Activated B cell treated with CpG ODN at 0.5 μM for 24 hours (primary cell): ENCODE results near the gene TPD52L2. TPM values are rescaled to one million over a fixed set of nuclear protein-coding genes. Genes with fewer than 3 reads are reported as not detected.

Experiments
- ATAC-seq: fragments of 200-7000 bp; cut with Tn5 transposase; one replicate; pipeline ENCODE4 v1.10.0; 2021; ENCODE audit warnings: low read depth, mild to moderate bottlenecking, moderate library complexity
- CTCF ChIA-PET: fragments of 350-600 bp; sonication (Branson Sonifier 250); formaldehyde crosslinking; loops from one replicate; lab custom pipeline; 2021; ENCODE audit warnings: antibody characterized with exemption; lab: Charles Lee
- POLR2A ChIA-PET: fragments of 350-600 bp; sonication (Branson Sonifier 250); formaldehyde crosslinking; loops from one replicate; lab custom pipeline; 2021; ENCODE audit warnings: antibody characterized with exemption; lab: Charles Lee
- DNase-seq: peaks from one replicate; pipeline ENCODE4 v3.0.0; 2022
- H3K27ac Mint-ChIP-seq: one replicate; pipeline ENCODE4 v1.8.0; 2020; ENCODE audit warnings: mixed read lengths
- H3K27me3 Mint-ChIP-seq: one replicate; pipeline ENCODE4 v1.8.0; 2021; ENCODE audit warnings: mixed read lengths
- H3K36me3 Mint-ChIP-seq: one replicate; pipeline ENCODE4 v1.8.0; 2021; ENCODE audit warnings: low read depth, mixed read lengths
- H3K4me1 Mint-ChIP-seq: one replicate; pipeline ENCODE4 v1.8.0; 2021; ENCODE audit warnings: mixed read lengths
- H3K4me3 Mint-ChIP-seq: one replicate; pipeline ENCODE4 v1.8.0; 2020; ENCODE audit warnings: mild to moderate bottlenecking, mixed read lengths
- H3K9me3 Mint-ChIP-seq: one replicate; pipeline ENCODE4 v1.8.0; 2020; ENCODE audit warnings: mixed read lengths
- CTCF ChIP-seq: fragments of 200-600 bp; IDR thresholded peaks from one replicate; pipeline ENCODE4 v1.8.0; 2022; ENCODE audit warnings: antibody characterized with exemption, mild to moderate bottlenecking
- intact Hi-C: fragments of 100-400 bp; cut with micrococcal nuclease; formaldehyde crosslinking; loops from one replicate; pipeline ENCODE4 v1.15.1; 2024
- total RNA-seq: library from RNA; stranded (reverse); gene quantifications from 2 replicates; pipeline ENCODE4 v1.2.3, GENCODE V29; 2022

Gene TPD52L2
- total RNA-seq, 1 donor from 2014 or later: 38.8 TPM

DNA sequence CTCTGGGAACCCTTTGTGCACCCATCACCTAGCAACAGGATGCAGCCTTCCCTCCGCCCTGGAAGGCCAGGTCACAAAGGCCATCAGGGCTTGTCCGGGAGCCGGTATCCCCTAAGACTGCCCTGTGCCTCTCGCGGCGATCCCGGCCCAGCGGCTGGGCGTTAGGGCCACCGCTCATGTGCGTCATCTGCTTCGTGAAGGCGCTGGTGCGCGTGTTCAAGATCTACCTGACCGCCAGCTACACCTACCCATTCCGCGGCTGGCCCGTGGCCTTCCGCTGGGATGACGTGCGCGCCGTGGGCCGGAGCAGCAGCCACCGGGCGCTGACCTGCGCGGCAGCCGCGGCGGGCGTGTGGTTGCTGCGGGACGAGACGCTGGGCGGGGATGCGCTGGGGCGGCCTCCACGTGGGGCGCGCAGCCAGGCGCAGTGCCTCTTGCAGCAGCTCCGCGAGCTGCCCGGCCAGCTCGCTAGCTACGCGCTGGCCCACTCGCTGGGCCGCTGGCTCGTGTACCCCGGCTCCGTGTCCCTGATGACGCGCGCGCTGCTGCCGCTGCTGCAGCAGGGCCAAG is 3.6 kb upstream of the TPD52L2 start, which contains the start of gene ABHD16B:
ABHD16B (plus strand) TSS at position 134 of the 570 bp plus-strand sequence; CDS start at position 177, 43 bp downstream.
- ChIA-PET CTCF (no interaction called here), POLR2A (no interaction called here)
- no peak within 1 kb of the TSS for H3K4me3 Mint-ChIP-seq
- H3K27ac Mint-ChIP-seq: no peak within 1 kb of the TSS
- ATAC-seq: no peak
- H3K27me3 Mint-ChIP-seq: no peaks in the 10 kb centered on the region
- no peak for DNase-seq
- intact Hi-C loops: loop anchor here (5.0 to 10.0 kb wide), 2 partner anchors 234 to 243 kb away; partner anchors contain the start of genes GMEB2 and NPBWR2
- no peak for TF ChIP-seq CTCF
- peaks cover 17% of the 10 kb centered on the region for H3K36me3 Mint-ChIP-seq
- H3K9me3 Mint-ChIP-seq: no peaks in the 10 kb centered on the region
- peaks cover 55% of the 10 kb centered on the region for H3K4me1 Mint-ChIP-seq

DNA sequence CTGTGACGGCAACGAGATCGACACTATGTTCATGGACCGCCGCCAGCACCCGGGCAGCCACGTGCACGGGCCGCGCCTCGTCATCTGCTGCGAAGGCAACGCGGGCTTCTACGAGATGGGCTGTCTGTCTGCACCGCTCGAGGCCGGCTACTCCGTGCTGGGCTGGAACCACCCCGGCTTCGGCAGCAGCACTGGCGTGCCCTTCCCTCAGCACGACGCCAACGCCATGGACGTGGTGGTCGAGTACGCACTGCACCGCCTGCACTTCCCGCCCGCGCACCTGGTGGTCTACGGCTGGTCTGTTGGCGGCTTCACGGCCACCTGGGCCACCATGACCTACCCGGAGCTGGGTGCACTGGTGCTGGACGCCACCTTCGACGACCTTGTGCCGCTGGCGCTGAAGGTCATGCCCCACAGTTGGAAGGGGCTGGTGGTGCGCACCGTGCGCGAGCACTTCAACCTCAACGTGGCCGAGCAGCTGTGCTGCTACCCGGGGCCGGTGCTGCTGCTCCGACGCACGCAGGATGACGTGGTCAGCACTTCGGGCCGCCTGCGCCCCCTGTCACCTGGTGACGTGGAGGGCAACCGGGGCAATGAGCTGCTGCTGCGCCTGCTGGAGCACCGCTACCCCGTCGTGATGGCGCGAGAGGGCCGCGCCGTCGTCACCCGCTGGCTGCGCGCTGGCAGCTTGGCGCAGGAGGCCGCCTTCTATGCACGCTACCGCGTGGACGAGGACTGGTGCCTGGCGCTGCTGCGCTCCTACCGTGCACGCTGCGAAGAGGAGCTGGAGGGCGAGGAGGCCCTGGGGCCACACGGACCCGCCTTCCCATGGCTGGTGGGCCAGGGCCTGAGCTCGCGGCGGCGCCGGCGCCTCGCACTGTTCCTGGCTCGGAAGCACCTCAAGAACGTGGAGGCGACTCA is 2.8 kb upstream of the TPD52L2 start:
- no peak for TF ChIP-seq CTCF
- POLR2A ChIA-PET: interaction anchor here (0.6 to 1.1 kb wide), 2 partner anchors 33 to 324 kb away, joined by 3 to 4 read pairs; no protein-coding TSS in a partner anchor
- intact Hi-C loops: loop anchor here (5.0 to 10.0 kb wide), 2 partner anchors 235 to 243 kb away; partner anchors contain the start of genes GMEB2 and NPBWR2
- CTCF ChIA-PET: interaction anchor here (1.3 kb wide), 1 partner anchor 325 kb away, joined by 3 read pairs; the partner anchor contains the start of gene PTK6
- peaks cover 17% of the 10 kb centered on the region for H3K36me3 Mint-ChIP-seq
- no peak for ATAC-seq
- DNase-seq: no peak
- no peaks in the 10 kb centered on the region for H3K9me3 Mint-ChIP-seq
- H3K4me3 Mint-ChIP-seq: no peak overlapping the region
- no peaks in the 10 kb centered on the region for H3K27me3 Mint-ChIP-seq
- H3K27ac Mint-ChIP-seq: no peak overlapping the region
- H3K4me1 Mint-ChIP-seq: peaks cover 54% of the 10 kb centered on the region

- H3K4me1 Mint-ChIP-seq: peaks cover 46% of the 10 kb centered on the region
Measured at GRCh38 chr20:63863021-63863797, 1.9 kb upstream of the TPD52L2 start.

More at GRCh38 chr20:63863021-63863797, 1.9 kb upstream of the TPD52L2 start:
- TF ChIP-seq CTCF: no peak
- ATAC-seq (no peak), DNase-seq (no peak)
- Mint-ChIP-seq H3K9me3 (no peaks in the 10 kb centered on the region), H3K36me3 (peaks cover 22% of the 10 kb centered on the region), H3K27ac (peak overlapping the region; percentile 99), H3K27me3 (no peaks in the 10 kb centered on the region), H3K4me3 (peak overlapping the region; percentile 99)
- intact Hi-C loops: loop anchor here (5.0 to 10.0 kb wide), 2 partner anchors 236 to 242 kb away; partner anchors contain the start of genes GMEB2 and NPBWR2
- CTCF ChIA-PET: interaction anchor here (0.6 to 2.5 kb wide), 9 partner anchors 77 to 366 kb away, joined by 3 to 23 read pairs (median 9); partner anchors contain the start of genes ARFRP1, PPDPF, PTK6 and SLC2A4RG
- POLR2A ChIA-PET: interaction anchor here (0.6 to 3.4 kb wide), 16 partner anchors 8 to 343 kb away, joined by 3 to 47 read pairs (median 4); partner anchors contain the start of genes ARFRP1, DNAJC5, HELZ2 and LIME1
